ENCODE results near the gene PAX2. TPM values are rescaled to one million over a fixed set of nuclear protein-coding genes. Genes with fewer than 3 reads are reported as not detected.

The PAX2 gene
- total RNA-seq, 3 donors from 2014 or later, result under 0.01 TPM; not detected in 2

DNA sequence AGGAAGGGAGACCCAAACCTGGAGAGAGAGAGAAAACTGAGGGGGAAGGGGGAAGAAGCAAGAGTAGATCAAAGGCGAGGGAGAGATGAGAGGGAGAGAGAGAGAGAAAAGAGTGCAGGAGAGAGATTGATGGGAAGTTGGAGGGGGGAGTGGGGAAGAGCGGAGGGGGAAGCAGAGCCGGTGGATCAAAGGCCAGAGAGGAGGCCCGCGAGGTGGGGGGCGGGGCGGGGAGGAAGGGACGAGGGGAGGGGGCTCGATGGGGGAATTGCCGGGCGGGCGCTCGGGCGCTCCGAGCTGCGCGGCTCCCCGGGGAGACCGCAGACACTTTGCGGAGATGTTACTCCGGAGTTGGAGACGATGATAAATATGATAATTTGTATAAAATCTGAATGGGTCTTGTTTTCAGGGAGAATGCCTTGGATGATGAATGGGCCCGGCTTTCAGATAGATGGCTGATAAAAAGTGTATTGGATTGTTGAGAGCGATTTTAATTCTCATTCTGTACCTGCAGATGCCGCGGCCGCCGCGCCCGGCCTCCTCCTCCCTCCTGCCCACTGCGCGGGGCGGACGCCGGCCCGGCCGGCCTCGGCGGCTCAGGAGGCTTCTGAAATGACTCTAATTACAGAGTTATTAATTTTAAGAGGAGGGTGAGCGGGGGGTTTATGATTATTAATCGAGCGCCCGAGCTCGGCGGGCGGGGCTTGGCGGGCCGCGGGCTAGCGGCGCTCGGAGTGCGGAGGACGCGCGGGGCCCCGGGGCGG lies 21.4 kb upstream of the PAX2 start:
- TF ChIP-seq POLR2A (IDR thresholded peaks at IDR 0.05), result no peak
- TF ChIP-seq POLR2AphosphoS5 (IDR thresholded peaks at IDR 0.05), result no peak
- TF ChIP-seq, protein P1, sequence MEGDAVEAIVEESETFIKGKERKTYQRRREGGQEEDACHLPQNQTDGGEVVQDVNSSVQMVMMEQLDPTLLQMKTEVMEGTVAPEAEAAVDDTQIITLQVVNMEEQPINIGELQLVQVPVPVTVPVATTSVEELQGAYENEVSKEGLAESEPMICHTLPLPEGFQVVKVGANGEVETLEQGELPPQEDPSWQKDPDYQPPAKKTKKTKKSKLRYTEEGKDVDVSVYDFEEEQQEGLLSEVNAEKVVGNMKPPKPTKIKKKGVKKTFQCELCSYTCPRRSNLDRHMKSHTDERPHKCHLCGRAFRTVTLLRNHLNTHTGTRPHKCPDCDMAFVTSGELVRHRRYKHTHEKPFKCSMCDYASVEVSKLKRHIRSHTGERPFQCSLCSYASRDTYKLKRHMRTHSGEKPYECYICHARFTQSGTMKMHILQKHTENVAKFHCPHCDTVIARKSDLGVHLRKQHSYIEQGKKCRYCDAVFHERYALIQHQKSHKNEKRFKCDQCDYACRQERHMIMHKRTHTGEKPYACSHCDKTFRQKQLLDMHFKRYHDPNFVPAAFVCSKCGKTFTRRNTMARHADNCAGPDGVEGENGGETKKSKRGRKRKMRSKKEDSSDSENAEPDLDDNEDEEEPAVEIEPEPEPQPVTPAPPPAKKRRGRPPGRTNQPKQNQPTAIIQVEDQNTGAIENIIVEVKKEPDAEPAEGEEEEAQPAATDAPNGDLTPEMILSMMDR (IDR thresholded peaks at IDR 0.05), result no peak
- peak overlapping the region in 1 of 3 donors; percentile 22 for H3K4me3 ChIP-seq
- H3K36me3 ChIP-seq, result no peaks in the 10 kb centered on the region
- intact Hi-C loops (cut with DNase I; ENCODE audit: low total_unique reads), result no loop called here
- no peak overlapping the region for H3K27ac ChIP-seq
- DNase-seq (ENCODE audit: low spot score in 2 of 2), result no peak
- peaks cover 0 to 76% of the 10 kb centered on the region in 2 donors for H3K27me3 ChIP-seq
- H3K4me1 ChIP-seq, result no peaks in the 10 kb centered on the region
- H3K9me3 ChIP-seq, result no peaks in the 10 kb centered on the region

DNA sequence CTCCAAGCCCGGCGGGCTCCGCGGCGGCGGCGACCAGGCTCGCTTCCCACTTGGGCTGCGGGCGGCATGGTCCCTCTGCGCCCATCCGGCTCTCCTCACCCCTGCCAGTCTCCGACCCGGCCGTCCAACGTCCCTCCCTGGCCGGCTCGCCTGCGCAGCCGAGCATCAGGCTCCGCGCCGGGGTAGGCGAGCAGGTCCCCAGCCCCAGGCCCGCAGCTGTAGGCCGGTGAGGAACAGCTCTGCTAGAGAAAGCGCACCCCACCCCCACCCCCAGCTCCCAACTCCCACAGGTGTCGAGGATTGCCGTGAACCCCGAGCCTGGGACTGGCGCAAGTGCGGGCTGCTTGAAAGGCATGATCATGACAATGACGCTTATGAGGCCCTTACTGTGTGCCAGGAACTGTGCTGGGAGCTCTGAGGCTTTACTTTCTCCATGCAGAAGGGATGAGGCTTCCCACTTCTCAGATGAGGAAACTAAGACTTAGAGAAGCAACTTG lies 20.8 kb upstream of the PAX2 start:
- Histone ChIP-seq H3K36me3 (no peaks in the 10 kb centered on the region), H3K27me3 (peaks cover 0 to 81% of the 10 kb centered on the region in 2 donors)

DNA sequence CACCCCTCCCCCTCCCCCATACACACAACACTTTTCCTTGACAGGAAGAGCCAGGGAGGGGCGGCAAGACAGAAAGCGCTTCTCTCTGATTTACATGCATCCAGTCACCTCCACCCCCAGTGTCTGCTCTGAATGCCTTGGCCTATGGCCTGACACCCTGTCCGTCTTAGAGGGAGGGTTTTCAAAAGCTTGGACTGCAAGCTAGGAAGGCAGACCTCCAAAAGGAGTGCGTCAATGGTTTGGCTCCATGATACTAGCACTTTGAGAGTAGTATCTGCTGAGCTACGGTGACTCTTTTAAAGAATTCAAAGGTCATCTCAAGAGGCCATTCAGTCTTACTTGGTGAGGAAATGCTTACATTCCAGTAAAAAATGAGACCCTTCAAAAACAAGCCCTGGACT lies 20.3 kb upstream of the PAX2 start:
- Histone ChIP-seq H3K9me3 (no peaks in the 10 kb centered on the region), H3K27ac (no peak overlapping the region), H3K36me3 (no peaks in the 10 kb centered on the region), H3K4me3 (no peak overlapping the region), H3K4me1 (peaks cover 0 to 5% of the 10 kb centered on the region in 2 donors), H3K27me3 (peaks cover 0 to 84% of the 10 kb centered on the region in 2 donors)
- intact Hi-C loops (cut with DNase I; ENCODE audit: low total_unique reads), result no loop called here
- TF ChIP-seq POLR2AphosphoS5 (IDR thresholded peaks at IDR 0.05), result no peak
- TF ChIP-seq, protein P1 (IDR thresholded peaks at IDR 0.05), result no peak
- TF ChIP-seq POLR2A (IDR thresholded peaks at IDR 0.05), result no peak
- DNase-seq (ENCODE audit: low spot score in 2 of 2), result no peak

More for the DNA sequence above, 20.8 kb upstream of the PAX2 start:
- H3K4me3 ChIP-seq, result peak overlapping the region in 1 of 3 donors; percentile 22
- no peak overlapping the region for H3K27ac ChIP-seq
- no peak for DNase-seq (ENCODE audit: low spot score in 2 of 2)
- intact Hi-C loops (cut with DNase I; ENCODE audit: low total_unique reads), result no loop called here
- H3K4me1 ChIP-seq, result no peaks in the 10 kb centered on the region
- no peaks in the 10 kb centered on the region for H3K9me3 ChIP-seq
- no peak for TF ChIP-seq POLR2AphosphoS5 (IDR thresholded peaks at IDR 0.05)
- no peak for TF ChIP-seq POLR2A (IDR thresholded peaks at IDR 0.05)
- TF ChIP-seq, protein P1 (IDR thresholded peaks at IDR 0.05), result no peak

DNA sequence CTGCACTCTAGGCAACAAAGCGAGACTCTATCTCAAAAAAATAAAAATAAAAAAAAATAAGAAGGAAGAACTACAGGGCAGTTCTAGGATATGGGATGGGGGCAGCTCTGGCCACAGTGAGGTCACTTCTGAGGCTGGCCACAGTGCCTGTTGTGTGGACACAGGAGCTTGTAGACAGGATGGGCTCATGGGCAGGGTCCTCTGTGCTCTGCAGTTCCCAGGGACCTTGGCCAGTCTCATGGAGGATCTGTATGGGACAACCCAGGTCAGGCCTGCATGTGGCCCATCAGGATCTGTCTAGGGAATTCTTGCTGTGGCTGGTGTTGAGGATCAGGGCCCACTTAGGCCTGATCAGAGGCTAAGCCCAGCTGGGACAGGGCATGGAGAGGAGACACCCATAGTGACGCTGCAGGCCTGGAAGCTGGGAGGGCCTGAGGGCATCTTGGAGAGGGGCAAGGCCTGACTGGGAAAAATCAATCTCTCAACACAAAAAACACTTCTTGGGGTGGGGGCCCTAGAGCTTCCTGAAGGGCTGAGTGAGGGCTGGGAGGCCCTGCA lies 19.4 kb upstream of the PAX2 start:
- no peaks in the 10 kb centered on the region for H3K36me3 ChIP-seq
- intact Hi-C loops (cut with DNase I; ENCODE audit: low total_unique reads), result no loop called here
- H3K27me3 ChIP-seq, result peaks cover 0 to 86% of the 10 kb centered on the region in 2 donors
- peaks cover 0 to 11% of the 10 kb centered on the region in 2 donors for H3K4me1 ChIP-seq
- no peaks in the 10 kb centered on the region for H3K9me3 ChIP-seq
- TF ChIP-seq POLR2A (IDR thresholded peaks at IDR 0.05), result no peak
- TF ChIP-seq, protein P1 (IDR thresholded peaks at IDR 0.05), result no peak
- no peak for TF ChIP-seq POLR2AphosphoS5 (IDR thresholded peaks at IDR 0.05)
- H3K4me3 ChIP-seq, result no peak overlapping the region
- DNase-seq (ENCODE audit: low spot score in 2 of 2), result peak in 1 of 2 donors; percentile 43
- H3K27ac ChIP-seq, result no peak overlapping the region

DNA sequence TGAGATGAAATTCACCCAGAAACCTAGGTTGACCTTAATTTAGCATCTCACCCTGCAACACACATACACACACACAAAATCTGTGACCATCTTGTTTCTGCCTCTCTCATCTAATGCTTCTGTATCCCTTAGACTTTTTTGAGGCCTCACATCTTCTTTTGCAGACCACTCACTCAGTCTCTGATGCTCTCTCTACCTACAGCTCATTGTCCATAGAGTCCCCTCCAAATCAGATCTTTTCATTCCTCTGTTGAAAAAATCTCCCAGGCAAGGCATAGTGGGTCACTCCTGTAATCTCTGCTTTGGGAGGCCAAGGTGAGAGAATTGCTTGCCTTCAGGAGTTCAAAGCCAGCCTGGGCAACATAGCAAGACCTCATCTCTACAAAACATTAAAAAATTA lies 17.6 kb upstream of the PAX2 start:
- TF ChIP-seq POLR2A (IDR thresholded peaks at IDR 0.05) (no peak), POLR2AphosphoS5 (IDR thresholded peaks at IDR 0.05) (no peak)
- intact Hi-C loops (cut with DNase I; ENCODE audit: low total_unique reads), result no loop called here
- Histone ChIP-seq H3K4me1 (peaks cover 0 to 11% of the 10 kb centered on the region in 2 donors), H3K36me3 (no peaks in the 10 kb centered on the region), H3K4me3 (no peak overlapping the region), H3K9me3 (no peaks in the 10 kb centered on the region), H3K27me3 (peaks cover 3 to 93% of the 10 kb centered on the region in 2 donors), H3K27ac (no peak overlapping the region)
- DNase-seq (ENCODE audit: low spot score in 2 of 2), result no peak
